ENCODE results near the gene AGAP3. TPM values are rescaled to one million over a fixed set of nuclear protein-coding genes. Genes with fewer than 3 reads are reported as not detected.

AGAP3 gene
- total and polyA plus RNA-seq, 2 of the 4 experiments (the other 2 are of a cell fraction), result 35.3 to 93.9 TPM

DNA sequence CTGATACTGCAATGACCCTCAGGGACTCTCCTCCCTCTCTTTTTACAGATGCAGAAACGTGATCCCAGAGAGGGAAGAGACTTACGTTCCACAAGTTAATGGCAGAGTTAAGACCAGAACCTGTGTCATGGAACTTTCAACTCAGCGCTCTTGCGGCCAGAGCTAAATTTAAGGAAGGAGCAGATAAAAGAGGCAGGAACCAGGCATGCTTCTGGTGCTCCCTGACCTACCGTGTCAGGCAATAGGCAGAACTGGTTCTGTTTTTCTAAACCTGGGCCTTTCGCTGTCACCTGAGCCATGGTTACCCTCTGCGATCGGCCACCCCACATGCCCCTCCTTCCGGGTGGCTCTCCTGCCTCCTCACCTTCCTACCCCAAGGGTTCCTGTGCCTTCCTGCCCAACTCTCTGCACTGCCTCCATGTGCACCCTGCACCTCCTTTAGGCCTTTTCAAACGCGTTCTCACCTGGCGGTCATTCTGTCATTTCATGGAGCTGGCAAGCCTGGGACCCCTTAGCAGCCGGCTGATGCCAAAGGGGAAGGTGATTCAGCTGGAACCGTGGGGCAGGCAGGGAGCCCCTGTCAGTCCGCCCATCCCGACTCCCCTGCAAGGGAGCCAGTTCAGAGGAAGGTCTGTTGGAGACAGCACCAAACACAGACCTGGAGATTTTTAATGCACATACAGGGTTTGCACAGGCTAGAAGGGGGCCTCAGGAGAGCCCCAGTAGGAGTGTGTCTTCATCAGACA, 88.9 kb downstream of the AGAP3 start:
- no peak overlapping the region for H3K14ac ChIP-seq (replicated peaks; ENCODE audit: low read depth, low read length)
- BruUV-seq (replicated peaks), result no TSS peak
- in situ Hi-C loops (cut with MboI; ENCODE audit: low sequenced_read_pairs), result no loop called here
- H2BK120ac ChIP-seq (ENCODE audit: low read depth, low read length), result no peak overlapping the region
- H2AK9ac ChIP-seq (replicated peaks; ENCODE audit: low read depth, low read length, poor library complexity), result no peak overlapping the region
- no peak overlapping the region for H3K27ac ChIP-seq (ENCODE audit: insufficient read depth, low read length)
- no peak overlapping the region for H3K23ac ChIP-seq (ENCODE audit: low read depth, low read length)
- H2BK5ac ChIP-seq (ENCODE audit: low read depth, low read length, poor library complexity, severe bottlenecking), result no peak overlapping the region
- no peak overlapping the region for H3K4ac ChIP-seq (ENCODE audit: low read depth, low read length)
- no peak overlapping the region for H4K5ac ChIP-seq (ENCODE audit: low read depth, low read length)
- H2AFZ ChIP-seq (replicated peaks; ENCODE audit: low read length, poor library complexity), result no peak overlapping the region
- H3K4me2 ChIP-seq (ENCODE audit: low read depth, low read length), result no peak overlapping the region
- H3K9me1 ChIP-seq (ENCODE audit: insufficient read depth, low read length), result no peaks in the 10 kb centered on the region
- no peak overlapping the region for H3K18ac ChIP-seq (ENCODE audit: low read depth, low read length)
- no peak overlapping the region for H3K9ac ChIP-seq (ENCODE audit: low read depth, low read length)
- dilution Hi-C loops (cut with HindIII; ENCODE audit: low sequenced_read_pairs, unreplicated experiment), result no loop called here
- ATAC-seq (ENCODE audit: low read depth), result no peak
- no peak overlapping the region for H4K91ac ChIP-seq (ENCODE audit: insufficient read depth, low read depth, low read length)
- H3K36me3 ChIP-seq (ENCODE audit: control insufficient read depth, insufficient read depth, low read length), result no peaks in the 10 kb centered on the region
- H4K8ac ChIP-seq (ENCODE audit: low read depth in 2 of 2, low read length in 2 of 2), result no peak overlapping the region
- H3K4me3 ChIP-seq (ENCODE audit: insufficient read depth, low read depth, low read length), result no peak overlapping the region
- no peaks in the 10 kb centered on the region for H3K79me1 ChIP-seq (ENCODE audit: low read depth in 1 of 2, low read length in 2 of 2)
- no peak overlapping the region for H3K56ac ChIP-seq (ENCODE audit: extremely low read depth, insufficient read depth, low read length)
- H3K4me1 ChIP-seq (ENCODE audit: control insufficient read depth, insufficient read depth, low read length), result no peaks in the 10 kb centered on the region
- 89% methylated on average over 8 of the region's 16 CpGs; no CpG with 5 or more reads in 1 of the 2 experiments for whole genome bisulfite sequencing, 2 experiments (ENCODE audit: extremely low coverage in 2 of 2, insufficient read length in 1 of 2)
- peaks cover 57% of the 10 kb centered on the region for H3K27me3 ChIP-seq (ENCODE audit: control insufficient read depth, insufficient read depth, low read length)
- no peak for DNase-seq
- ChIA-PET POLR2A (ENCODE audit: unreplicated experiment) (no interaction called here), CTCF (no interaction called here)
- H2BK20ac ChIP-seq (ENCODE audit: low read depth, low read length), result no peak overlapping the region
- intact Hi-C loops (cut with micrococcal nuclease), result no loop called here
- no peak overlapping the region for H2AK5ac ChIP-seq (ENCODE audit: low read depth, low read length)
- TF ChIP-seq CEBPB (IDR thresholded peaks at IDR 0.05; ENCODE audit: low read depth, low read length), result no peak
- no peak for TF ChIP-seq RAD21 (IDR thresholded peaks at IDR 0.05; ENCODE audit: low read length)
- no peak for TF ChIP-seq RFX5 (IDR thresholded peaks at IDR 0.05; ENCODE audit: low read depth, low read length)
- TF ChIP-seq, protein P1, sequence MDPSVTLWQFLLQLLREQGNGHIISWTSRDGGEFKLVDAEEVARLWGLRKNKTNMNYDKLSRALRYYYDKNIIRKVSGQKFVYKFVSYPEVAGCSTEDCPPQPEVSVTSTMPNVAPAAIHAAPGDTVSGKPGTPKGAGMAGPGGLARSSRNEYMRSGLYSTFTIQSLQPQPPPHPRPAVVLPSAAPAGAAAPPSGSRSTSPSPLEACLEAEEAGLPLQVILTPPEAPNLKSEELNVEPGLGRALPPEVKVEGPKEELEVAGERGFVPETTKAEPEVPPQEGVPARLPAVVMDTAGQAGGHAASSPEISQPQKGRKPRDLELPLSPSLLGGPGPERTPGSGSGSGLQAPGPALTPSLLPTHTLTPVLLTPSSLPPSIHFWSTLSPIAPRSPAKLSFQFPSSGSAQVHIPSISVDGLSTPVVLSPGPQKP (IDR thresholded peaks at IDR 0.05; ENCODE audit: borderline replicate concordance, low read depth, low read length), result no peak
- no peak for TF ChIP-seq RCOR1 (IDR thresholded peaks at IDR 0.05; ENCODE audit: insufficient replicate concordance, low read length)
- TF ChIP-seq BHLHE40 (IDR thresholded peaks at IDR 0.05; ENCODE audit: low read depth, low read length), result no peak
- TF ChIP-seq CHD1 (IDR thresholded peaks at IDR 0.05; ENCODE audit: low read depth, low read length), result no peak
- TF ChIP-seq, protein P2, sequence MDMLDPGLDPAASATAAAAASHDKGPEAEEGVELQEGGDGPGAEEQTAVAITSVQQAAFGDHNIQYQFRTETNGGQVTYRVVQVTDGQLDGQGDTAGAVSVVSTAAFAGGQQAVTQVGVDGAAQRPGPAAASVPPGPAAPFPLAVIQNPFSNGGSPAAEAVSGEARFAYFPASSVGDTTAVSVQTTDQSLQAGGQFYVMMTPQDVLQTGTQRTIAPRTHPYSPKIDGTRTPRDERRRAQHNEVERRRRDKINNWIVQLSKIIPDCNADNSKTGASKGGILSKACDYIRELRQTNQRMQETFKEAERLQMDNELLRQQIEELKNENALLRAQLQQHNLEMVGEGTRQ (IDR thresholded peaks at IDR 0.05; ENCODE audit: low read depth, low read length), result no peak
- no peaks in the 10 kb centered on the region; the same call in 1 of the 2 replicates for H3K9me3 ChIP-seq (ENCODE audit: control insufficient read depth, insufficient read depth, low read length)
- no peaks in the 10 kb centered on the region; the same call in 1 of the 2 replicates for H4K20me1 ChIP-seq (ENCODE audit: insufficient read depth, low read length)
- no peak overlapping the region for H2BK15ac ChIP-seq (ENCODE audit: low read depth, low read length)
